ENCODE data around the gene GABRB1.

- no peak for TF ChIP-seq CTCF (IDR thresholded peaks at IDR 0.05)
- no peak for TF ChIP-seq POLR2A (IDR thresholded peaks at IDR 0.05)
These were observed 182.6 kb downstream of the GABRB1 start for GRCh38 chr4:47213971-47214370.

Data from adrenal gland (tissue), 5 donors.